ENCODE data around the gene GABRG3. TPM values are rescaled to one million over a fixed set of nuclear protein-coding genes. Genes with fewer than 3 reads are reported as not detected.

Gene GABRG3
- polyA plus RNA-seq, 1 donor (not counting 4 experiments of a cell fraction or from before 2014, with no cell fraction given): not detected

GRCh38 chr15:27082526-27082925 lies 111.5 kb downstream of the GABRG3 start:
- Histone ChIP-seq H4K20me1 (ENCODE audit: control insufficient read depth, extremely low read depth, insufficient read depth, low read length) (no peaks in the 10 kb centered on the region), H2AFZ (ENCODE audit: control insufficient read depth, low read length) (no peak overlapping the region), H3K9me1 (ENCODE audit: control insufficient read depth, extremely low read depth, insufficient read depth, low read length) (no peaks in the 10 kb centered on the region), H3K9me3 (ENCODE audit: control insufficient read depth, low read depth, low read length) (peaks cover under 1% of the 10 kb centered on the region), H3K9ac (ENCODE audit: control insufficient read depth, extremely low read depth, insufficient read depth, low read length) (no peak overlapping the region), H3K4me3 (ENCODE audit: control insufficient read depth in 2 of 3, extremely low read depth in 1 of 3, insufficient read depth in 2 of 3, low read depth in 1 of 3, low read length in 3 of 3) (no peak overlapping the region), H3K79me2 (ENCODE audit: control insufficient read depth, insufficient read depth, low read length) (no peaks in the 10 kb centered on the region), H3K4me1 (ENCODE audit: control insufficient read depth, extremely low read depth, insufficient read depth, low read length) (no peaks in the 10 kb centered on the region), H3K27me3 (ENCODE audit: control insufficient read depth, extremely low read depth, insufficient read depth, low read length) (no peaks in the 10 kb centered on the region), H3K4me2 (ENCODE audit: control insufficient read depth, extremely low read depth, insufficient read depth, low read depth, low read length) (no peak overlapping the region), H3K27ac (ENCODE audit: control insufficient read depth, insufficient read depth, low read length) (no peak overlapping the region), H3K36me3 (ENCODE audit: control insufficient read depth in 2 of 2, extremely low read depth in 1 of 2, insufficient read depth in 2 of 2, low read length in 2 of 2) (no peaks in the 10 kb centered on the region)
- no peak for FAIRE-seq
- TF ChIP-seq EZH2 (IDR thresholded peaks at IDR 0.05; ENCODE audit: low read length): no peak
- no peak for TF ChIP-seq CTCF (optimal IDR thresholded peaks at IDR 0.05 in 1 of 3, IDR thresholded peaks at IDR 0.05 in 1 of 3, conservative IDR thresholded peaks at IDR 0.05 in 1 of 3; ENCODE audit: extremely low read depth in 1 of 3, insufficient read depth in 2 of 3, low read length in 3 of 3)
- no peak for DNase-seq (ENCODE audit: low read depth, low spot score)
- dilution Hi-C loops (cut with MboI; ENCODE audit: extremely low pct_ligation_motif_present, low sequenced_read_pairs): no loop called here

DNA sequence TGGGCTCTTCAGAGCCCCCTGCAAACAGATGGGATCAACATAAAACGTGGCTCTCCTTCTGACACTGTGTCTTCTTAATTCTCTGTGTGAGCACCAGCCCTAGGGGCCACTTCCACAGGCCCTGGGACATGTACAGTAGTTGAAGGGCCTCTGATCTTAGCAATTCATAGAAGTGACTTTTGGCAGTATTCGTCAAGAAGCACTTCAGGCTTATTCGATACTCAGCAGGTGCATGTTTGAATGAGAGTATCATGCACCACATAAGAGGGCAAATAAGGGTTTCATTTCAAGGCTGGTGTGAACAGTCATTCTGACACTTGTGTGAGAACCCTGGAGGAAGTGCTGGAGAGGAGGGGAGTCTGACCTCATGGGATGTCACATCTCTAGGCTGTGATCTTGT lies 113.9 kb downstream of the GABRG3 start:
- dilution Hi-C loops (cut with MboI; ENCODE audit: extremely low pct_ligation_motif_present, low sequenced_read_pairs): no loop called here
- Histone ChIP-seq H2AFZ (ENCODE audit: control insufficient read depth, low read length) (no peak overlapping the region), H4K20me1 (ENCODE audit: control insufficient read depth, extremely low read depth, insufficient read depth, low read length) (no peaks in the 10 kb centered on the region), H3K4me3 (ENCODE audit: control insufficient read depth in 2 of 3, extremely low read depth in 1 of 3, insufficient read depth in 2 of 3, low read depth in 1 of 3, low read length in 3 of 3) (no peak overlapping the region), H3K4me1 (ENCODE audit: control insufficient read depth, extremely low read depth, insufficient read depth, low read length) (no peaks in the 10 kb centered on the region), H3K79me2 (ENCODE audit: control insufficient read depth, insufficient read depth, low read length) (no peaks in the 10 kb centered on the region), H3K27ac (ENCODE audit: control insufficient read depth, insufficient read depth, low read length) (no peak overlapping the region), H3K27me3 (ENCODE audit: control insufficient read depth, extremely low read depth, insufficient read depth, low read length) (no peaks in the 10 kb centered on the region), H3K9me1 (ENCODE audit: control insufficient read depth, extremely low read depth, insufficient read depth, low read length) (no peaks in the 10 kb centered on the region), H3K36me3 (ENCODE audit: control insufficient read depth in 2 of 2, extremely low read depth in 1 of 2, insufficient read depth in 2 of 2, low read length in 2 of 2) (no peaks in the 10 kb centered on the region), H3K9me3 (ENCODE audit: control insufficient read depth, low read depth, low read length) (peaks cover 5% of the 10 kb centered on the region), H3K4me2 (ENCODE audit: control insufficient read depth, extremely low read depth, insufficient read depth, low read depth, low read length) (no peak overlapping the region), H3K9ac (ENCODE audit: control insufficient read depth, extremely low read depth, insufficient read depth, low read length) (no peak overlapping the region)
- TF ChIP-seq CTCF (optimal IDR thresholded peaks at IDR 0.05 in 1 of 3, IDR thresholded peaks at IDR 0.05 in 1 of 3, conservative IDR thresholded peaks at IDR 0.05 in 1 of 3; ENCODE audit: extremely low read depth in 1 of 3, insufficient read depth in 2 of 3, low read length in 3 of 3): no peak
- no peak for TF ChIP-seq EZH2 (IDR thresholded peaks at IDR 0.05; ENCODE audit: low read length)
- DNase-seq (ENCODE audit: low read depth, low spot score): no peak
- FAIRE-seq: no peak
